Breast epithelium (tissue), 3 donors: ENCODE results near the gene TMEM217.

Experiments
- CTCF ChIP-seq, 3 donors: fragments of 450-650 bp; IDR thresholded peaks; one replicate each; pipeline ENCODE4 v1.5.1; 2016 to 2017; ENCODE audit warnings: antibody characterized with exemption in 3 of 3, mild to moderate bottlenecking in 3 of 3, moderate library complexity in 3 of 3
- POLR2A ChIP-seq: fragments of 450-650 bp; IDR thresholded peaks from one replicate; pipeline ENCODE4 v1.6.1; 2016; ENCODE audit warnings: antibody characterized with exemption, mild to moderate bottlenecking, moderate library complexity

- TF ChIP-seq CTCF (IDR thresholded peaks at IDR 0.05) (no peak), POLR2A (no peak)
Observed at GRCh38 chr6:37273690-37274089, 15.7 kb upstream of the TMEM217 start.
